C4-2B (cell line): ENCODE measurements around the gene CEP128.

Source experiments
- ZFX ChIP-seq: fragments of 450-650 bp; IDR thresholded peaks from 2 replicates; pipeline ENCODE4 v1.6.1; 2017
- TF ChIP-seq, protein P1 (sequence below): fragments of 450-650 bp; conservative IDR thresholded peaks from 2 replicates; pipeline ENCODE4 v1.5.1; 2017; ENCODE audit warnings: mild to moderate bottlenecking

DNA sequence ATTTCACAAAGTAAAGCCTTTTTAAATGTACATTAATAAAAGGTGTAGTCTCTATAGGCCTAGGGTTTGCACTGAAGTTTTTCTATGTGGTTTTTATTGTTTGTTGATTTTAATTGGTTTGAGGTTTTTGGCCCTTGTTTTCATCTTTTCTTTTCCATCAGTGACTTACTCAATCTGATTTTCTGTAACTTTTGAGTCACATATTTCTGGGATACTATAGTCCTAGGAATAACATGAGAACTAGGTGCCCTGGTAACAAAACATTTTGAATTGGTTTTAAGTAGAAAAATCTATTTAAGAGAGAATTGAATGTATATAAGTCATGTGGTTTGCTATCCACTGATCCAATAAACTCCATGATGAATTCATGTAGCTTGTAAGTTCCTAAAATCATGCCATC, 311.9 kb downstream of the CEP128 start:
- TF ChIP-seq, protein P1, sequence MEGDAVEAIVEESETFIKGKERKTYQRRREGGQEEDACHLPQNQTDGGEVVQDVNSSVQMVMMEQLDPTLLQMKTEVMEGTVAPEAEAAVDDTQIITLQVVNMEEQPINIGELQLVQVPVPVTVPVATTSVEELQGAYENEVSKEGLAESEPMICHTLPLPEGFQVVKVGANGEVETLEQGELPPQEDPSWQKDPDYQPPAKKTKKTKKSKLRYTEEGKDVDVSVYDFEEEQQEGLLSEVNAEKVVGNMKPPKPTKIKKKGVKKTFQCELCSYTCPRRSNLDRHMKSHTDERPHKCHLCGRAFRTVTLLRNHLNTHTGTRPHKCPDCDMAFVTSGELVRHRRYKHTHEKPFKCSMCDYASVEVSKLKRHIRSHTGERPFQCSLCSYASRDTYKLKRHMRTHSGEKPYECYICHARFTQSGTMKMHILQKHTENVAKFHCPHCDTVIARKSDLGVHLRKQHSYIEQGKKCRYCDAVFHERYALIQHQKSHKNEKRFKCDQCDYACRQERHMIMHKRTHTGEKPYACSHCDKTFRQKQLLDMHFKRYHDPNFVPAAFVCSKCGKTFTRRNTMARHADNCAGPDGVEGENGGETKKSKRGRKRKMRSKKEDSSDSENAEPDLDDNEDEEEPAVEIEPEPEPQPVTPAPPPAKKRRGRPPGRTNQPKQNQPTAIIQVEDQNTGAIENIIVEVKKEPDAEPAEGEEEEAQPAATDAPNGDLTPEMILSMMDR: no peak
- no peak for TF ChIP-seq ZFX
